GM18951 (cell line): Measurements from ENCODE around the gene SEC23B.

Experiments
- POLR2A ChIP-seq: IDR thresholded peaks from 4 replicates; pipeline ENCODE4 v1.6.1; 2011; ENCODE audit warnings: mild to moderate bottlenecking; ENCODE audit not compliant: insufficient read length, insufficient read depth; ENCODE audit errors: extremely low read depth
- in situ Hi-C: fragments of 300-500 bp; cut with MboI; formaldehyde crosslinking; loops from one replicate; pipeline ENCODE4 v1.12.0; 2022; ENCODE audit warnings: low sequenced_read_pairs, mixed read lengths, inconsistent platforms; ENCODE audit not compliant: unreplicated experiment

SEC23B gene

GRCh38 chr20:18537651-18538050 is 29.9 kb downstream of the SEC23B start:
- in situ Hi-C loops, result no loop called here
- no peak for TF ChIP-seq POLR2A

- no peak for TF ChIP-seq POLR2A
- in situ Hi-C loops, result no loop called here
Observed at GRCh38 chr20:18541741-18542140, 34.0 kb downstream of the SEC23B start.

GRCh38 chr20:18543216-18543615 is 35.5 kb downstream of the SEC23B start:
- in situ Hi-C loops, result no loop called here
- no peak for TF ChIP-seq POLR2A

GRCh38 chr20:18543932-18544331 is 36.2 kb downstream of the SEC23B start:
- in situ Hi-C loops, result no loop called here
- no peak for TF ChIP-seq POLR2A

GRCh38 chr20:18545566-18545965 is 37.8 kb downstream of the SEC23B start:
- no peak for TF ChIP-seq POLR2A
- in situ Hi-C loops, result no loop called here

- in situ Hi-C loops, result no loop called here
- no peak for TF ChIP-seq POLR2A
Observed at GRCh38 chr20:18548465-18548864, 40.7 kb downstream of the SEC23B start.

- TF ChIP-seq POLR2A, result no peak
- in situ Hi-C loops, result no loop called here
Observed at GRCh38 chr20:18553746-18554145, 46.0 kb downstream of the SEC23B start.

GRCh38 chr20:18566892-18567738 is 59.4 kb downstream of the SEC23B start, which contains the start of gene SMIM26:
Gene SMIM26 (plus strand): TSS chr20:18567432. CDS start chr20:18567479, 47 bp downstream.
- in situ Hi-C loops, result no loop called here
- TF ChIP-seq POLR2A, result peak; percentile 93

- no peak for TF ChIP-seq POLR2A
- in situ Hi-C loops, result no loop called here
Observed at GRCh38 chr20:18567739-18568091, 60.0 kb downstream of the SEC23B start.

- TF ChIP-seq POLR2A, result no peak
- in situ Hi-C loops, result no loop called here
Observed at GRCh38 chr20:18571009-18571408, 63.3 kb downstream of the SEC23B start.

- TF ChIP-seq POLR2A, result no peak
- in situ Hi-C loops, result no loop called here
Observed at GRCh38 chr20:18571578-18571977, 63.8 kb downstream of the SEC23B start.

GRCh38 chr20:18577942-18578341 is 70.2 kb downstream of the SEC23B start:
- no peak for TF ChIP-seq POLR2A
- in situ Hi-C loops, result no loop called here

- in situ Hi-C loops, result no loop called here
- TF ChIP-seq POLR2A, result no peak
Observed at GRCh38 chr20:18578581-18578980, 70.8 kb downstream of the SEC23B start.

- TF ChIP-seq POLR2A, result no peak
- in situ Hi-C loops, result no loop called here
Observed at GRCh38 chr20:18580012-18580411, 72.3 kb downstream of the SEC23B start.
